Heart right ventricle (tissue), 16 donors: ENCODE results near the gene CHRNB1. TPM values are rescaled to one million over a fixed set of nuclear protein-coding genes. Genes with fewer than 3 reads are reported as not detected.

Experiments
- ATAC-seq, 8 donors: fragments of 200-7000 bp; cut with Tn5 transposase; one replicate each; pipeline ENCODE4 v1.9.1; 2020; ENCODE audit warnings: mild to moderate bottlenecking in 8 of 8, moderate library complexity in 8 of 8, moderate number of reproducible peaks in 1 of 8
- DNase-seq, 2 donors: peaks; one replicate each; pipeline ENCODE4 v3.0.0-alpha.2; 2020
- H3K27ac ChIP-seq, 10 donors: fragments of 200-600 bp; sonication (generic) in 2 of 10; one replicate each; pipeline versions ENCODE4 v1.5.0 to v1.8.0; 2020 to 2022; ENCODE audit warnings: mild to moderate bottlenecking in 3 of 10
- H3K27me3 ChIP-seq, 7 donors: fragments of 200-600 bp; one replicate each; pipeline ENCODE4 v1.8.0; 2021 to 2022; ENCODE audit warnings: mild to moderate bottlenecking in 2 of 7
- H3K36me3 ChIP-seq, 9 donors: fragments of 200-600 bp; sonication (generic) in 1 of 9; one replicate each; pipeline versions ENCODE4 v1.5.0 to v1.8.0; 2020 to 2022; ENCODE audit warnings: mild to moderate bottlenecking in 2 of 9
- H3K4me1 ChIP-seq, 9 donors: fragments of 200-600 bp; sonication (generic) in 1 of 9; one replicate each; pipeline versions ENCODE4 v1.5.0 to v1.8.0; 2020 to 2022; ENCODE audit warnings: mild to moderate bottlenecking in 4 of 9
- H3K4me3 ChIP-seq, 10 donors: fragments of 200-600 bp; sonication (generic) in 2 of 10; one replicate each; pipeline versions ENCODE4 v1.5.0 to v1.8.0; 2020 to 2022; ENCODE audit warnings: mild to moderate bottlenecking in 7 of 10, moderate library complexity in 2 of 10
- H3K9me3 ChIP-seq, 11 donors: fragments of 200-600 bp in 10 of 11; sonication (generic) in 2 of 11; one replicate each; pipeline versions ENCODE4 v1.5.0 to v1.8.0; 2013 to 2022; ENCODE audit warnings: mild to moderate bottlenecking in 2 of 11, control low read depth in 1 of 11, moderate library complexity in 1 of 11
- CTCF ChIP-seq, 9 donors: fragments of 200-600 bp; sonication (generic) in 2 of 9; IDR thresholded peaks; one replicate each; pipeline versions ENCODE4 v1.5.0 to v1.8.0; 2021 to 2022; ENCODE audit warnings: antibody characterized with exemption in 9 of 9, mild to moderate bottlenecking in 5 of 9, moderate library complexity in 1 of 9
- WGBS, 2 donors: extraction: QIAGEN DNeasy Blood & Tissue Kit; methylation state at CpG; one replicate each; pipeline ENCODE4 v1.1.7; 2013; ENCODE audit warnings: inconsistent platforms in 1 of 2; 5-methylcytosine and 5-hydroxymethylcytosine counted together
- intact Hi-C, 10 donors: fragments of 100-400 bp; cut with DNase I; formaldehyde crosslinking; loops; one replicate each; pipeline versions ENCODE4 v1.11.1 to v1.14.2; 2022
- polyA plus RNA-seq, 2 donors: library from polyadenylated mRNA; stranded (reverse); fragments of 200-250 nt; gene quantifications; one replicate each; pipeline ENCODE4 v1.2.3, GENCODE V29; 2013
- total RNA-seq, 10 donors: library from RNA; stranded (reverse); fragmentation: NEBNext Ultra II Directional in 3 of 10; extraction: Animal tissue kit (Norgen Biotek cat#: 25700) in 3 of 10; gene quantifications; one replicate each; pipeline versions ENCODE4 v1.2.1 to v1.2.4, GENCODE V29; 2021 to 2023
- donor health status: Arrhythmogenic right ventricular cardiomyopathy.
- donor health status: ischemic (EF 13 %, LVEDD 7.1; RV severe dilation, severe dysfunction).
- donor health status: healthy with polysubstance abuse.
- donor health status: DM: no; HTN: yes; CAD: no.
- donor health status: DM: no; HTN: no; CAD: no.
- donor health status: ischemic (EF 25% LVEDD 6.9; RV normal size, moderate dysfunction).
- donor health status: ischemic (EF 25% LVEDD 5.7; RV mildly dilated, moderate dysfunction).
- donor health status: healthy.
- donor health status: DM: yes; HTN: yes; CAD: no.
- donor health status: Ischemic cardiomyopathy.
- donor health status: ischemic (EF 35%, LVEDD 5.7; RV mildly dilated, moderate dysfunction).
- donor health status: nonischemic (EF 11% LVEDD 7.7; RV severe dilation, severe dysfunction).
- donor health status: DM: yes; HTN: yes; CAD: no.
- donor health status: PGD.
- donor health status: ischemic (EF 29% LVEDD 5.4; RV normal size, mild dysfunction).
- donor health status: nonischemic (EF 23%, LVEDD 6.1; RV moderate dilation, normal function).

Gene CHRNB1
- total and polyA plus RNA-seq, 12 donors, result 5.4 to 25.4 (median 10.4) TPM

GRCh38 chr17:7483255-7484066 is 38.6 kb downstream of the CHRNB1 start:
- H3K27ac ChIP-seq, result peak overlapping the region; percentile 91 to 100 (median 100)
- H3K9me3 ChIP-seq, result no peaks in the 10 kb centered on the region
- intact Hi-C loops, result loop anchor here in 4 of 10 donors (1.0 to 10.0 kb wide), 7 partner anchors 46 to 133 kb away; partner anchors contain the start of genes KCTD11 (in 2 of the 4), SENP3 (in 2 of the 4), TMEM95 (in 1 of the 4) and TNFSF13 (in 1 of the 4)
- WGBS, 2 donors, result 0 to 1% methylated on average over 38 of the region's 38 CpGs
- H3K36me3 ChIP-seq, result no peaks in the 10 kb centered on the region
- ATAC-seq, result peak; percentile 67 to 87 (median 76)
- TF ChIP-seq CTCF (IDR thresholded peaks at IDR 0.05), result no peak
- H3K4me3 ChIP-seq, result peak overlapping the region; percentile 55 to 87 (median 68)
- H3K4me1 ChIP-seq, result peaks cover 19 to 72% (median 53%) of the 10 kb centered on the region in 9 donors
- H3K27me3 ChIP-seq, result no peaks in the 10 kb centered on the region
- peak; percentile 88 to 97 for DNase-seq

GRCh38 chr17:7484067-7484918 is 39.4 kb downstream of the CHRNB1 start, which contains the start of gene POLR2A:
Gene POLR2A, plus strand, starts transcription at chr17:7484366.
- H3K4me1 ChIP-seq, result peaks cover 22 to 78% (median 60%) of the 10 kb centered on the region in 9 donors
- intact Hi-C loops, result loop anchor here in 4 of 10 donors (1.0 to 10.0 kb wide), 7 partner anchors 47 to 133 kb away; partner anchors contain the start of genes KCTD11 (in 2 of the 4), SENP3 (in 2 of the 4), TMEM95 (in 1 of the 4) and TNFSF13 (in 1 of the 4)

GRCh38 chr17:7484919-7485377 is 40.1 kb downstream of the CHRNB1 start:
- peak overlapping the region; percentile 32 to 87 (median 64) for H3K4me3 ChIP-seq
- intact Hi-C loops, result loop anchor here in 4 of 10 donors (1.0 to 10.0 kb wide), 7 partner anchors 48 to 134 kb away; partner anchors contain the start of genes KCTD11 (in 2 of the 4), SENP3 (in 2 of the 4), TMEM95 (in 1 of the 4) and TNFSF13 (in 1 of the 4)
- peaks cover 20 to 81% (median 62%) of the 10 kb centered on the region in 9 donors for H3K4me1 ChIP-seq
- ATAC-seq (no peak), DNase-seq (no peak)
- TF ChIP-seq CTCF (IDR thresholded peaks at IDR 0.05), result peak in 4 of 9 donors; percentile 25 to 46 (median 40)
- peaks cover 0 to 8% (median 0%) of the 10 kb centered on the region in 9 donors for H3K36me3 ChIP-seq
- WGBS, 2 donors, result 0% methylated on average over 19 of the region's 19 CpGs
- peak overlapping the region; percentile 42 to 100 (median 98) for H3K27ac ChIP-seq
- H3K27me3 ChIP-seq, result no peaks in the 10 kb centered on the region
- H3K9me3 ChIP-seq, result no peaks in the 10 kb centered on the region

More at GRCh38 chr17:7484067-7484918, 39.4 kb downstream of the CHRNB1 start, which contains the start of gene POLR2A:
- no peak for TF ChIP-seq CTCF (IDR thresholded peaks at IDR 0.05)
- peak; percentile 98 to 99 for DNase-seq
- H3K27me3 ChIP-seq, result no peaks in the 10 kb centered on the region
- ATAC-seq, result peak; percentile 84 to 93 (median 88)
- H3K9me3 ChIP-seq, result no peaks in the 10 kb centered on the region
- peak within 1 kb of the TSS; percentile 55 to 87 (median 68) for H3K4me3 ChIP-seq
- WGBS, 2 donors, result 0% methylated on average over 64 of the region's 64 CpGs
- H3K27ac ChIP-seq, result peak within 1 kb of the TSS; percentile 91 to 100 (median 100)
- peaks cover 0 to 2% (median 0%) of the 10 kb centered on the region in 9 donors for H3K36me3 ChIP-seq
